Lung (tissue), 12 donors: ENCODE measurements around the gene IQCH. TPM values are rescaled to one million over a fixed set of nuclear protein-coding genes. Genes with fewer than 3 reads are reported as not detected.

ENCODE experiments used
- ATAC-seq: fragments of 200-7000 bp; cut with Tn5 transposase; one replicate; pipeline ENCODE4 v1.9.1; 2020; ENCODE audit warnings: moderate number of reproducible peaks; ENCODE audit not compliant: insufficient read depth, low FRiP score
- DNase-seq, 3 donors: peaks; one replicate each; pipeline ENCODE4 v3.0.0-alpha.2; 2013 to 2017
- H3K27ac ChIP-seq, 2 donors: one replicate each; pipeline ENCODE4 v1.5.1; 2013; ENCODE audit warnings: mild to moderate bottlenecking in 2 of 2, moderate library complexity in 2 of 2, control low read depth in 1 of 2, inconsistent platforms in 1 of 2, low read depth in 1 of 2, low read length in 1 of 2
- H3K27me3 ChIP-seq, 3 donors: one replicate each; pipeline ENCODE4 v1.5.1; 2013; ENCODE audit warnings: low read length in 2 of 3; ENCODE audit not compliant: control insufficient read depth in 3 of 3, insufficient read depth in 3 of 3
- H3K36me3 ChIP-seq, 4 donors: one replicate each; pipeline ENCODE4 v1.5.1; 2013; ENCODE audit warnings: low read length in 4 of 4, mild to moderate bottlenecking in 1 of 4, moderate library complexity in 1 of 4; ENCODE audit not compliant: control insufficient read depth in 4 of 4, insufficient read depth in 4 of 4
- H3K4me1 ChIP-seq, 5 donors: one replicate each; pipeline ENCODE4 v1.5.1; 2013; ENCODE audit warnings: low read length in 5 of 5, mild to moderate bottlenecking in 2 of 5, moderate library complexity in 1 of 5; ENCODE audit not compliant: control insufficient read depth in 5 of 5, insufficient read depth in 5 of 5
- H3K4me3 ChIP-seq: one replicate; pipeline ENCODE4 v1.5.1; 2013; ENCODE audit warnings: mild to moderate bottlenecking, control low read depth, moderate library complexity
- H3K9ac ChIP-seq, 2 donors: one replicate each; pipeline ENCODE4 v1.5.1; 2013; ENCODE audit warnings: low read length in 2 of 2, control low read depth in 1 of 2; ENCODE audit not compliant: insufficient read depth in 1 of 2
- H3K9me3 ChIP-seq, 4 donors: one replicate each; pipeline ENCODE4 v1.5.1; 2013; ENCODE audit warnings: low read length in 3 of 4, mild to moderate bottlenecking in 1 of 4, moderate library complexity in 1 of 4; ENCODE audit not compliant: control insufficient read depth in 4 of 4, insufficient read depth in 3 of 4
- CTCF ChIP-seq: IDR thresholded peaks from 2 replicates; pipeline ENCODE4 v1.5.1; 2012; ENCODE audit warnings: mild to moderate bottlenecking; ENCODE audit errors: control extremely low read depth, extremely low read depth
- WGBS, 2 donors: extraction: QIAGEN DNeasy Blood & Tissue Kit; methylation state at CpG; one replicate each; pipeline ENCODE4 v1.1.7; 2013; 5-methylcytosine and 5-hydroxymethylcytosine counted together
- polyA plus RNA-seq, 2 donors: library from polyadenylated mRNA; stranded (reverse); fragments of 200-250 nt; gene quantifications; one replicate each; pipeline ENCODE4 v1.2.1, GENCODE V29; 2013
- total RNA-seq, 2 donors: library from RNA; depleted of rRNA in 1 of 2; stranded (reverse); fragments of >200 nt in 1 of 2; gene quantifications; one replicate each; pipeline ENCODE4 v1.2.1, GENCODE V29; 2014 to 2021
- donor health status: control.
- donor health status: control.
- donor health status: Bipolar disorder and iron deficiency.
- donor health status: healthy.
- donor health status: DM: yes; HTN: yes; CAD: no.

Gene IQCH
- total and polyA plus RNA-seq, 4 donors, result 1.1 to 10.5 (median 4.5) TPM

GRCh38 chr15:67335026-67335425 lies 80.4 kb downstream of the IQCH start:
- no peak for ATAC-seq

GRCh38 chr15:67335534-67336222 lies 81.1 kb downstream of the IQCH start:
- WGBS, 2 donors, result 86 to 87% methylated on average over 2 of the region's 2 CpGs
- Histone ChIP-seq H3K27me3 (peaks cover 0 to 4% (median 0%) of the 10 kb centered on the region in 3 donors), H3K27ac (no peak overlapping the region), H3K9me3 (no peaks in the 10 kb centered on the region), H3K36me3 (no peaks in the 10 kb centered on the region), H3K4me3 (no peak overlapping the region), H3K9ac (no peak overlapping the region), H3K4me1 (peaks cover 0 to 2% (median 0%) of the 10 kb centered on the region in 5 donors)
- ATAC-seq, result no peak
- no peak for DNase-seq
- no peak for TF ChIP-seq CTCF

More at GRCh38 chr15:67335026-67335425, 80.4 kb downstream of the IQCH start:
- no peak for DNase-seq
- Histone ChIP-seq H3K27me3 (peaks cover 0 to 4% (median 0%) of the 10 kb centered on the region in 3 donors), H3K27ac (no peak overlapping the region), H3K36me3 (no peaks in the 10 kb centered on the region), H3K4me1 (peaks cover 0 to 2% (median 0%) of the 10 kb centered on the region in 5 donors), H3K9ac (no peak overlapping the region), H3K4me3 (no peak overlapping the region), H3K9me3 (no peaks in the 10 kb centered on the region)
- WGBS, 2 donors, result 78 to 86% methylated on average over 4 of the region's 4 CpGs
- TF ChIP-seq CTCF, result no peak

GRCh38 chr15:67340630-67341029 lies 86.0 kb downstream of the IQCH start:
- WGBS, 2 donors, result 75 to 83% methylated on average over 4 of the region's 4 CpGs
- peaks cover 0 to 4% (median 0%) of the 10 kb centered on the region in 3 donors for H3K27me3 ChIP-seq
- ATAC-seq (no peak), DNase-seq (no peak)
- peaks cover 0 to 2% (median 0%) of the 10 kb centered on the region in 5 donors for H3K4me1 ChIP-seq
- no peak for TF ChIP-seq CTCF
- H3K27ac ChIP-seq, result no peak overlapping the region
- H3K4me3 ChIP-seq, result no peak overlapping the region
- H3K36me3 ChIP-seq, result no peaks in the 10 kb centered on the region
- no peaks in the 10 kb centered on the region for H3K9me3 ChIP-seq
- no peak overlapping the region for H3K9ac ChIP-seq
